Endothelial cell of umbilical vein (primary cell): ENCODE data around the gene HOXA13. TPM values are rescaled to one million over a fixed set of nuclear protein-coding genes. Genes with fewer than 3 reads are reported as not detected.
A peak's percentile ranks its signal among the peaks of the same experiment; 100 is the strongest.

Experiments used
- BruUV-seq: library from RNA; stranded (reverse); fragments of 400-500 nt; replicated peaks from 2 replicates; lab custom pipeline; 2021; lab: Mats Ljungman, UMichigan
- CTCF ChIA-PET: fragments of 300-600, 350-600 bp; sonication (Branson Sonifier 250); formaldehyde crosslinking; loops from one replicate; lab custom pipeline; 2021; ENCODE audit warnings: antibody characterized with exemption, inconsistent platforms; lab: Charles Lee
- POLR2A ChIA-PET: fragments of 300-600, 350-600 bp; sonication (Branson Sonifier 250); formaldehyde crosslinking; loops from one replicate; lab custom pipeline; 2021; ENCODE audit warnings: antibody characterized with exemption, inconsistent platforms; lab: Charles Lee
- DNase-seq: peaks from one replicate; pipeline ENCODE4 v3.0.0-alpha.2; 2011; ENCODE audit warnings: low read depth, low spot score
- FAIRE-seq: peaks from 2 replicates; lab custom pipeline; 2011; peaks lifted over from hg19 to GRCh38; lab: Jason Lieb, UNC
- H2AFZ ChIP-seq: 2 replicates; pipeline ENCODE4 v1.6.0; 2012; ENCODE audit warnings: low read depth, low read length, control low read depth, inconsistent platforms
- H3K27ac ChIP-seq: 2 replicates; pipeline ENCODE4 v1.5.1; 2011; ENCODE audit warnings: low read depth, mild to moderate bottlenecking, control low read depth, low read length, moderate library complexity; ENCODE audit not compliant: insufficient read depth
- H3K27me3 ChIP-seq, 2 experiments: 2 replicates each; pipeline versions ENCODE4 v1.6.0 to v1.6.1; 2011; ENCODE audit warnings: low read length in 2 of 2, mixed read lengths in 1 of 2; ENCODE audit not compliant: control insufficient read depth in 2 of 2, insufficient read depth in 2 of 2
- H3K36me3 ChIP-seq, 2 experiments: 2 replicates in 1 of 2; 3 replicates in 1 of 2; pipeline ENCODE4 v1.5.1; 2011; ENCODE audit warnings: low read length in 2 of 2, mild to moderate bottlenecking in 1 of 2, moderate library complexity in 1 of 2; ENCODE audit not compliant: control insufficient read depth in 2 of 2, insufficient read depth in 2 of 2; ENCODE audit errors: extremely low read depth in 1 of 2
- H3K4me1 ChIP-seq: 3 replicates; pipeline ENCODE4 v1.5.1; 2011; ENCODE audit warnings: mild to moderate bottlenecking, low read length; ENCODE audit not compliant: control insufficient read depth, insufficient read depth; ENCODE audit errors: extremely low read depth
- H3K4me2 ChIP-seq: 2 replicates; pipeline ENCODE4 v1.6.1; 2011; ENCODE audit warnings: low read length, control low read depth, mixed read lengths; ENCODE audit not compliant: insufficient read depth
- H3K4me3 ChIP-seq, 3 experiments: fragments of 200-600 bp in 1 of 3; sonication (generic), shearing (Covaris generic) in 1 of 3; replicated peaks in 1 of 3; 2 replicates each; pipeline ENCODE4 v1.5.1; 2011 to 2016; ENCODE audit warnings: control low read depth in 3 of 3, low read length in 3 of 3, mild to moderate bottlenecking in 2 of 3, inconsistent platforms in 1 of 3, low read depth in 1 of 3, moderate library complexity in 1 of 3; ENCODE audit not compliant: insufficient read depth in 1 of 3
- H3K79me2 ChIP-seq: 2 replicates; pipeline ENCODE4 v1.6.0; 2012; ENCODE audit warnings: low read length, inconsistent platforms; ENCODE audit not compliant: control insufficient read depth, insufficient read depth
- H3K9ac ChIP-seq: replicated peaks from 2 replicates; pipeline ENCODE3; 2011; ENCODE audit warnings: low read length, control low read depth; ENCODE audit not compliant: insufficient read depth; ENCODE audit errors: extremely low read depth
- H3K9me1 ChIP-seq: replicated peaks from 3 replicates; pipeline ENCODE4 v1.6.0; 2011; ENCODE audit warnings: mild to moderate bottlenecking, low read length; ENCODE audit not compliant: control insufficient read depth, insufficient read depth; ENCODE audit errors: extremely low read depth
- H3K9me3 ChIP-seq: replicated peaks from 2 replicates; pipeline ENCODE4 v1.5.1; 2012; ENCODE audit warnings: low read length, inconsistent platforms; ENCODE audit not compliant: control insufficient read depth, insufficient read depth
- H4K20me1 ChIP-seq: replicated peaks from 2 replicates; pipeline ENCODE3; 2011; ENCODE audit warnings: mild to moderate bottlenecking, low read length; ENCODE audit not compliant: control insufficient read depth, insufficient read depth; ENCODE audit errors: extremely low read depth
- EZH2 ChIP-seq: IDR thresholded peaks from 2 replicates; pipeline ENCODE4 v1.6.1; 2012; ENCODE audit warnings: borderline replicate concordance, low read depth, mild to moderate bottlenecking, moderate library complexity, low read length, inconsistent platforms; ENCODE audit not compliant: severe bottlenecking
- FOS ChIP-seq: IDR thresholded peaks from 2 replicates; pipeline ENCODE4 v1.6.1; 2011; ENCODE audit warnings: mild to moderate bottlenecking, low read length, moderate library complexity, borderline replicate concordance; ENCODE audit not compliant: insufficient read depth
- GATA2 ChIP-seq: IDR thresholded peaks from 2 replicates; pipeline ENCODE4 v1.7.0; 2011; ENCODE audit warnings: low read depth, mild to moderate bottlenecking, moderate library complexity, mixed read lengths, low read length; ENCODE audit not compliant: insufficient read length, insufficient read depth
- JUN ChIP-seq: IDR thresholded peaks from 2 replicates; pipeline ENCODE4 v1.6.1; 2011; ENCODE audit warnings: borderline replicate concordance, low read depth; ENCODE audit not compliant: insufficient read length, insufficient read depth
- MYC ChIP-seq: IDR thresholded peaks from one replicate; pipeline ENCODE4 v1.6.1; 2011; ENCODE audit warnings: mild to moderate bottlenecking, low read depth, low read length
- POLR2A ChIP-seq: IDR thresholded peaks from 2 replicates; pipeline ENCODE4 v1.6.1; 2012; ENCODE audit warnings: low read depth, mild to moderate bottlenecking, control low read depth, low read length
- POLR2AphosphoS5 ChIP-seq: IDR thresholded peaks from 2 replicates; pipeline ENCODE4 v1.6.1; 2012; ENCODE audit warnings: low read depth, mild to moderate bottlenecking, control low read depth, low read length, moderate library complexity; ENCODE audit not compliant: insufficient read depth
- dilution Hi-C: fragments of 300-500 bp; cut with MboI; formaldehyde crosslinking; loops from one replicate; pipeline ENCODE4 v1.15.0; 2019; ENCODE audit warnings: low sequenced_read_pairs; ENCODE audit not compliant: extremely low pct_ligation_motif_present
- intact Hi-C: fragments of 100-400 bp; cut with micrococcal nuclease; formaldehyde crosslinking; loops from one replicate; pipeline ENCODE4 v1.10.0; 2022
- polyA plus RNA-seq, 4 experiments: library from polyadenylated mRNA; depleted of rRNA in 3 of 4; stranded (reverse) in 3 of 4; unstranded in 1 of 4; fragments of >200 nt; gene quantifications; 2 replicates each; pipeline versions ENCODE4 v1.2.1 to v1.2.3, GENCODE V29; 2011 to 2012; ENCODE audit warnings: missing spikeins in 1 of 4
- total RNA-seq: library from RNA; stranded (reverse); gene quantifications from 2 replicates; pipeline ENCODE4 v1.2.3, GENCODE V29; 2021
- TF ChIP-seq, protein P1 (sequence below), 2 donors: IDR thresholded peaks; 1 replicate in 1 of 2; 2 replicates in 1 of 2; pipeline ENCODE4 v1.5.1; 2011; ENCODE audit warnings: low read length in 2 of 2, mild to moderate bottlenecking in 2 of 2, moderate library complexity in 2 of 2, control low read depth in 1 of 2, inconsistent platforms in 1 of 2, low read depth in 1 of 2; ENCODE audit not compliant: insufficient read depth in 1 of 2; ENCODE audit errors: extremely low read depth in 1 of 2
- TF ChIP-seq, protein P2 (sequence below): IDR thresholded peaks from 2 replicates; pipeline ENCODE4 v1.6.1; 2011; ENCODE audit not compliant: insufficient read depth, insufficient read length

The HOXA13 gene
- total and polyA plus RNA-seq, 2 donors (not counting 3 experiments of a cell fraction or from before 2014, with no cell fraction given) = 0.22 TPM; not detected in 1

GRCh38 chr7:27242555-27243339 lies 42.9 kb upstream of the HOXA13 start, which contains the start of gene EVX1:
EVX1 (plus strand) TSS chr7:27242802; CDS start chr7:27243031, 229 bp downstream.
- no TSS peak for BruUV-seq
- H3K9me3 ChIP-seq = no peaks in the 10 kb centered on the region
- peak; percentile 53 for FAIRE-seq
- no peak for DNase-seq
- H3K4me3 ChIP-seq = no peak within 1 kb of the TSS
- H3K27ac ChIP-seq = no peak within 1 kb of the TSS
- H3K79me2 ChIP-seq = no peaks in the 10 kb centered on the region
- H3K9me1 ChIP-seq = no peaks in the 10 kb centered on the region
- no peaks in the 10 kb centered on the region for H4K20me1 ChIP-seq
- POLR2A ChIA-PET = no interaction called here
- CTCF ChIA-PET = interaction anchor here (0.8 to 1.7 kb wide), 5 partner anchors 9 to 532 kb away, joined by 3 to 6 read pairs (median 4); no protein-coding TSS in a partner anchor
- H3K36me3 ChIP-seq = no peaks in the 10 kb centered on the region
- H3K4me2 ChIP-seq = peak within 1 kb of the TSS; percentile 34
- H2AFZ ChIP-seq = peak within 1 kb of the TSS; percentile 30
- intact Hi-C loops (no loop called here), dilution Hi-C loops (no loop called here)
- H3K27me3 ChIP-seq = peaks cover 89 to 98% of the 10 kb centered on the region in 2 experiments
- H3K9ac ChIP-seq = no peak within 1 kb of the TSS
- TF ChIP-seq, protein P1, sequence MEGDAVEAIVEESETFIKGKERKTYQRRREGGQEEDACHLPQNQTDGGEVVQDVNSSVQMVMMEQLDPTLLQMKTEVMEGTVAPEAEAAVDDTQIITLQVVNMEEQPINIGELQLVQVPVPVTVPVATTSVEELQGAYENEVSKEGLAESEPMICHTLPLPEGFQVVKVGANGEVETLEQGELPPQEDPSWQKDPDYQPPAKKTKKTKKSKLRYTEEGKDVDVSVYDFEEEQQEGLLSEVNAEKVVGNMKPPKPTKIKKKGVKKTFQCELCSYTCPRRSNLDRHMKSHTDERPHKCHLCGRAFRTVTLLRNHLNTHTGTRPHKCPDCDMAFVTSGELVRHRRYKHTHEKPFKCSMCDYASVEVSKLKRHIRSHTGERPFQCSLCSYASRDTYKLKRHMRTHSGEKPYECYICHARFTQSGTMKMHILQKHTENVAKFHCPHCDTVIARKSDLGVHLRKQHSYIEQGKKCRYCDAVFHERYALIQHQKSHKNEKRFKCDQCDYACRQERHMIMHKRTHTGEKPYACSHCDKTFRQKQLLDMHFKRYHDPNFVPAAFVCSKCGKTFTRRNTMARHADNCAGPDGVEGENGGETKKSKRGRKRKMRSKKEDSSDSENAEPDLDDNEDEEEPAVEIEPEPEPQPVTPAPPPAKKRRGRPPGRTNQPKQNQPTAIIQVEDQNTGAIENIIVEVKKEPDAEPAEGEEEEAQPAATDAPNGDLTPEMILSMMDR (IDR thresholded peaks at IDR 0.05; ENCODE audit: extremely low read depth in 1 of 2, insufficient read depth in 1 of 2, low read depth in 1 of 2, low read length in 2 of 2) = no peak
- TF ChIP-seq EZH2 = peak; percentile 95
- peaks cover 6% of the 10 kb centered on the region for H3K4me1 ChIP-seq

GRCh38 chr7:27242154-27242553 lies 42.3 kb upstream of the HOXA13 start:
- Histone ChIP-seq H3K27me3 (peaks cover 89 to 96% of the 10 kb centered on the region in 2 experiments), H3K4me1 (peaks cover 6% of the 10 kb centered on the region), H3K36me3 (no peaks in the 10 kb centered on the region), H3K4me3 (no peak overlapping the region), H4K20me1 (no peaks in the 10 kb centered on the region), H2AFZ (no peak overlapping the region), H3K27ac (no peak overlapping the region), H3K9ac (no peak overlapping the region), H3K9me1 (no peaks in the 10 kb centered on the region), H3K4me2 (peak overlapping the region; percentile 34), H3K9me3 (no peaks in the 10 kb centered on the region), H3K79me2 (no peaks in the 10 kb centered on the region)
- ChIA-PET CTCF (interaction anchor here (0.8 to 1.7 kb wide), 5 partner anchors 10 to 533 kb away, joined by 3 to 6 read pairs (median 4); no protein-coding TSS in a partner anchor), POLR2A (no interaction called here)
- intact Hi-C loops = no loop called here
- DNase-seq (no peak), FAIRE-seq (no peak)
- no TSS peak for BruUV-seq
- dilution Hi-C loops = no loop called here
- TF ChIP-seq, protein P1 (IDR thresholded peaks at IDR 0.05; ENCODE audit: extremely low read depth in 1 of 2, insufficient read depth in 1 of 2, low read depth in 1 of 2, low read length in 2 of 2) = no peak
- TF ChIP-seq POLR2AphosphoS5 = no peak
- TF ChIP-seq EZH2 = no peak
- TF ChIP-seq, protein P2, sequence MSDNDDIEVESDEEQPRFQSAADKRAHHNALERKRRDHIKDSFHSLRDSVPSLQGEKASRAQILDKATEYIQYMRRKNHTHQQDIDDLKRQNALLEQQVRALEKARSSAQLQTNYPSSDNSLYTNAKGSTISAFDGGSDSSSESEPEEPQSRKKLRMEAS = no peak
- TF ChIP-seq JUN = no peak
- TF ChIP-seq POLR2A = no peak
- TF ChIP-seq GATA2 = no peak
- no peak for TF ChIP-seq MYC
- TF ChIP-seq FOS = no peak
